ENCODE results near the gene AGMO.

DNA sequence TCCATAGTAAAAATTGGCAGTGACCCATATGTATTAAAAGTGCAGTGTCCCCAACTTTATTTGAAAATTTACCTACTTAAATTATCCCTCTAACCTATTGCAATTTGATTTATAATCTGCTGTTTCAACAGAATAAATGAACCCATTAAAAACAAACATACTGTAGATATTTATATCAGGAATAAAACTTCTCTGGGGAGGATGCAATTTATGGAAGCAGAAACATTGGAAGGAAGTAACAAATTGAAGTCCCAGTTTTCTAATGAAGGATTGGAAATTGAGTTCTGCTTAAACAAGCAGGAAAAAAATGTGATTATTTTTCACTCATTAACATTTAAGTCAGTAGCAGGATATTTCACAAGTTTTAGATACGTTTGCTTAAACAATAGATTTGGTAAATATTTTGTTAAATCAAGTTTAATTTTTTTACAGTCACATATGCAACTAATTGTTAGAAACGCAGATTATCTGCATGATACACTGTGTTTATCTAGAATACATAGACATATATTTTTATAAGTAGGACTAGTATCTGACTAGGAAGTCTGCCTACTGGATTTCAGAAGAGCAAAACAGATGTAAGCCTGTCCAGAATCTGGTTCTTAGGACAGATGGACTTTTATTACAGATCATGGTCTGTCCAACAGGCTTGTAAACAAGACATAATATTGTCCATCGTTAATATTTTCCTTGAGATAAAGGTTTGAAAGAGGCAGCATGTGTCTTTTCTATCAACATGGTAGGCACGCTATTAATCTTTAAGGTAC lies 5.3 kb downstream of the AGMO start:
- TF ChIP-seq, protein P1, sequence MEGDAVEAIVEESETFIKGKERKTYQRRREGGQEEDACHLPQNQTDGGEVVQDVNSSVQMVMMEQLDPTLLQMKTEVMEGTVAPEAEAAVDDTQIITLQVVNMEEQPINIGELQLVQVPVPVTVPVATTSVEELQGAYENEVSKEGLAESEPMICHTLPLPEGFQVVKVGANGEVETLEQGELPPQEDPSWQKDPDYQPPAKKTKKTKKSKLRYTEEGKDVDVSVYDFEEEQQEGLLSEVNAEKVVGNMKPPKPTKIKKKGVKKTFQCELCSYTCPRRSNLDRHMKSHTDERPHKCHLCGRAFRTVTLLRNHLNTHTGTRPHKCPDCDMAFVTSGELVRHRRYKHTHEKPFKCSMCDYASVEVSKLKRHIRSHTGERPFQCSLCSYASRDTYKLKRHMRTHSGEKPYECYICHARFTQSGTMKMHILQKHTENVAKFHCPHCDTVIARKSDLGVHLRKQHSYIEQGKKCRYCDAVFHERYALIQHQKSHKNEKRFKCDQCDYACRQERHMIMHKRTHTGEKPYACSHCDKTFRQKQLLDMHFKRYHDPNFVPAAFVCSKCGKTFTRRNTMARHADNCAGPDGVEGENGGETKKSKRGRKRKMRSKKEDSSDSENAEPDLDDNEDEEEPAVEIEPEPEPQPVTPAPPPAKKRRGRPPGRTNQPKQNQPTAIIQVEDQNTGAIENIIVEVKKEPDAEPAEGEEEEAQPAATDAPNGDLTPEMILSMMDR (IDR thresholded peaks at IDR 0.05; ENCODE audit: insufficient read depth, low read length, poor library complexity, severe bottlenecking) = no peak
- TF ChIP-seq EZH2phosphoT487 (conservative IDR thresholded peaks at IDR 0.05; ENCODE audit: low read length) = no peak

All from SU-DHL-6 (cell line).